H1 (cell line): ENCODE data around the gene DDX47. TPM values are rescaled to one million over a fixed set of nuclear protein-coding genes. Genes with fewer than 3 reads are reported as not detected.
A peak's percentile ranks its signal among the peaks of the same experiment; 100 is the strongest.

Experiments used
- CTCF ChIA-PET: fragments of 300-600 bp; sonication (Branson Sonifier 250); formaldehyde crosslinking; loops from one replicate; lab custom pipeline; 2021; ENCODE audit not compliant: partially characterized antibody; lab: Charles Lee
- POLR2A ChIA-PET: fragments of 300-600 bp; sonication (Branson Sonifier 250); formaldehyde crosslinking; loops from one replicate; lab custom pipeline; 2021; ENCODE audit warnings: inconsistent platforms; ENCODE audit not compliant: partially characterized antibody; lab: Charles Lee
- DNase-seq, 2 experiments: peaks; one replicate each; pipeline versions ENCODE4 v3.0.0 to v3.0.0-alpha.2; 2010 to 2022; ENCODE audit warnings: low spot score in 2 of 2, low read depth in 1 of 2, mixed read lengths in 1 of 2
- FAIRE-seq: peaks from 2 replicates; lab custom pipeline; 2011; peaks lifted over from hg19 to GRCh38; lab: Jason Lieb, UNC
- H2AFZ ChIP-seq: 2 replicates; pipeline ENCODE4 v1.8.1; 2012; ENCODE audit warnings: low read length, inconsistent platforms
- H2AK5ac ChIP-seq: 2 replicates; pipeline ENCODE4 v1.6.1; 2013; ENCODE audit warnings: low read depth, low read length
- H2BK120ac ChIP-seq: replicated peaks from 2 replicates; pipeline ENCODE3; 2013; ENCODE audit warnings: low read depth, low read length, inconsistent platforms
- H2BK12ac ChIP-seq: 2 replicates; pipeline ENCODE4 v1.6.1; 2013; ENCODE audit warnings: low read depth, low read length
- H2BK15ac ChIP-seq: 2 replicates; pipeline ENCODE4 v1.6.1; 2013; ENCODE audit warnings: low read length
- H2BK20ac ChIP-seq: 2 replicates; pipeline ENCODE4 v1.6.1; 2013; ENCODE audit warnings: low read length
- H2BK5ac ChIP-seq: 2 replicates; pipeline ENCODE4 v1.6.1; 2013; ENCODE audit warnings: low read depth, low read length
- H3K14ac ChIP-seq: 2 replicates; pipeline ENCODE4 v1.6.1; 2013; ENCODE audit warnings: inconsistent platforms; ENCODE audit not compliant: insufficient read length
- H3K18ac ChIP-seq: 2 replicates; pipeline ENCODE4 v1.6.1; 2013; ENCODE audit warnings: low read length; ENCODE audit errors: extremely low read depth
- H3K23ac ChIP-seq: 2 replicates; pipeline ENCODE4 v1.6.1; 2013; ENCODE audit warnings: inconsistent platforms; ENCODE audit not compliant: insufficient read length
- H3K23me2 ChIP-seq: 2 replicates; pipeline ENCODE4 v1.6.1; 2013; ENCODE audit warnings: low read depth, low read length
- H3K27ac ChIP-seq: 2 replicates; pipeline ENCODE4 v1.6.1; 2011; ENCODE audit warnings: low read depth, low read length, inconsistent platforms
- H3K27me3 ChIP-seq, 4 experiments: replicated peaks in 1 of 4; 1 replicate in 1 of 4; 2 replicates in 3 of 4; pipeline versions ENCODE4 v1.6.1 to v1.8.1; 2011 to 2013; ENCODE audit warnings: low read length in 3 of 4, mild to moderate bottlenecking in 3 of 4, inconsistent platforms in 2 of 4, mixed read lengths in 2 of 4, moderate library complexity in 1 of 4; ENCODE audit not compliant: control insufficient read depth in 3 of 4, insufficient read depth in 3 of 4; ENCODE audit errors: extremely low read depth in 1 of 4
- H3K36me3 ChIP-seq, 4 experiments: 2 replicates each; pipeline versions ENCODE4 v1.6.1 to v1.8.1; 2011 to 2013; ENCODE audit warnings: mild to moderate bottlenecking in 4 of 4, low read length in 3 of 4, moderate library complexity in 2 of 4, control low read depth in 1 of 4, inconsistent platforms in 1 of 4; ENCODE audit not compliant: insufficient read depth in 4 of 4, control insufficient read depth in 2 of 4
- H3K4ac ChIP-seq: replicated peaks from 2 replicates; pipeline ENCODE3; 2013; ENCODE audit warnings: low read length, low read depth, mixed read lengths, inconsistent platforms; ENCODE audit not compliant: insufficient read length
- H3K4me1 ChIP-seq, 4 experiments: replicated peaks in 1 of 4; 1 replicate in 1 of 4; 2 replicates in 3 of 4; pipeline versions ENCODE4 v1.6.1 to v1.8.1; 2011 to 2013; ENCODE audit warnings: low read length in 3 of 4, inconsistent platforms in 2 of 4, mixed read lengths in 1 of 4; ENCODE audit not compliant: insufficient read depth in 4 of 4, control insufficient read depth in 3 of 4
- H3K4me2 ChIP-seq, 2 experiments: 2 replicates each; pipeline versions ENCODE4 v1.6.1 to v1.8.1; 2011 to 2013; ENCODE audit warnings: low read depth in 2 of 2, low read length in 2 of 2, control low read depth in 1 of 2, inconsistent platforms in 1 of 2, mild to moderate bottlenecking in 1 of 2; ENCODE audit not compliant: insufficient read depth in 1 of 2
- H3K4me3 ChIP-seq, 4 experiments: fragments of 200-600, 300-600 bp in 1 of 4; sonication (generic), shearing (Covaris generic), sonication (Bioruptor Twin) in 1 of 4; 2 replicates each; pipeline versions ENCODE4 v1.5.1 to v1.8.1; 2011 to 2016; ENCODE audit warnings: low read length in 4 of 4, low read depth in 3 of 4, control low read depth in 2 of 4, inconsistent platforms in 2 of 4, mild to moderate bottlenecking in 2 of 4, mixed read lengths in 1 of 4, moderate library complexity in 1 of 4; ENCODE audit not compliant: insufficient read depth in 2 of 4; ENCODE audit errors: extremely low read depth in 1 of 4
- H3K56ac ChIP-seq: replicated peaks from 2 replicates; pipeline ENCODE3; 2013; ENCODE audit warnings: low read depth, mild to moderate bottlenecking, mixed read lengths, low read length, inconsistent platforms; ENCODE audit not compliant: insufficient read length
- H3K79me1 ChIP-seq: 2 replicates; pipeline ENCODE4 v1.6.1; 2013; ENCODE audit warnings: low read depth, low read length, control low read depth
- H3K79me2 ChIP-seq, 2 experiments: 2 replicates each; pipeline versions ENCODE4 v1.6.1 to v1.8.1; 2012 to 2013; ENCODE audit warnings: low read length in 2 of 2, mild to moderate bottlenecking in 2 of 2, inconsistent platforms in 1 of 2; ENCODE audit not compliant: insufficient read depth in 2 of 2, control insufficient read depth in 1 of 2
- H3K9ac ChIP-seq, 4 experiments: replicated peaks in 1 of 4; 1 replicate in 1 of 4; 2 replicates in 3 of 4; pipeline versions ENCODE4 v1.6.1 to v1.8.1; 2011 to 2013; ENCODE audit warnings: low read depth in 3 of 4, low read length in 3 of 4, control low read depth in 2 of 4, mild to moderate bottlenecking in 2 of 4, moderate library complexity in 2 of 4, inconsistent platforms in 1 of 4; ENCODE audit errors: extremely low read depth in 1 of 4
- H3K9me3 ChIP-seq, 2 experiments: 2 replicates each; pipeline versions ENCODE4 v1.6.1 to v1.8.1; 2012 to 2013; ENCODE audit warnings: mild to moderate bottlenecking in 2 of 2, moderate library complexity in 2 of 2, control low read depth in 1 of 2, inconsistent platforms in 1 of 2, low read depth in 1 of 2, low read length in 1 of 2, mixed read lengths in 1 of 2; ENCODE audit not compliant: insufficient read depth in 2 of 2
- H4K20me1 ChIP-seq, 2 experiments: replicated peaks in 1 of 2; 2 replicates each; pipeline versions ENCODE3 to v1.8.1; 2011 to 2013; ENCODE audit warnings: inconsistent platforms in 2 of 2, low read length in 2 of 2, mild to moderate bottlenecking in 1 of 2; ENCODE audit not compliant: insufficient read depth in 2 of 2, control insufficient read depth in 1 of 2
- H4K5ac ChIP-seq: 2 replicates; pipeline ENCODE4 v1.6.1; 2013; ENCODE audit warnings: low read length, low read depth, mixed read lengths, inconsistent platforms; ENCODE audit not compliant: insufficient read length
- H4K8ac ChIP-seq: 2 replicates; pipeline ENCODE4 v1.8.0; 2013; ENCODE audit warnings: mild to moderate bottlenecking, moderate library complexity, low read length, inconsistent platforms; ENCODE audit not compliant: insufficient read depth; ENCODE audit errors: extremely low read depth
- H4K91ac ChIP-seq: replicated peaks from 2 replicates; pipeline ENCODE3; 2013; ENCODE audit warnings: low read length, mixed read lengths, inconsistent platforms; ENCODE audit not compliant: insufficient read length
- CHD2 ChIP-seq: IDR thresholded peaks from 2 replicates; pipeline ENCODE4 v1.6.1; 2012; ENCODE audit warnings: low read length, improper control_type of control experiment
- WGBS, 2 experiments: shearing (Covaris generic) in 1 of 2; methylation state at CpG; one replicate each; pipeline versions ENCODE4 v1.1.6 to v1.1.7; 2013 to 2015; ENCODE audit warnings: low lambda C conversion rate in 2 of 2, mixed read lengths in 2 of 2, inconsistent platforms in 1 of 2, low coverage in 1 of 2, missing lambda C conversion rate in 1 of 2; ENCODE audit not compliant: insufficient replicate concordance in 2 of 2, insufficient coverage in 1 of 2, insufficient read length in 1 of 2; ENCODE audit errors: extremely low coverage in 1 of 2, missing lambda C conversion rate in 1 of 2; 5-methylcytosine and 5-hydroxymethylcytosine counted together
- polyA plus RNA-seq, 7 experiments: library from polyadenylated mRNA; depleted of rRNA in 3 of 7; stranded (reverse) in 5 of 7; unstranded in 2 of 7; fragments of >200 nt in 5 of 7; fragments of 200-250 nt in 2 of 7; gene quantifications; 1 replicate in 5 of 7; 2 replicates in 1 of 7; 4 replicates in 1 of 7; pipeline versions ENCODE4 v1.2.1 to v1.2.3, GENCODE V29; 2011 to 2013; ENCODE audit warnings: missing spikeins in 2 of 7, mixed read lengths in 2 of 7
- total RNA-seq: library from RNA; stranded (reverse); fragmentation: NEBNext Ultra II Directional; extraction: Animal tissue kit (Norgen Biotek cat#: 25700); gene quantifications from 2 replicates; pipeline ENCODE4 v1.2.1, GENCODE V29; 2021

Gene DDX47
- total and polyA plus RNA-seq, 2 of the 8 experiments (the other 6 are each of a cell fraction or from before 2014, with no cell fraction given): 54.4 to 74.2 TPM

- POLR2A ChIA-PET: no interaction called here
- H2BK20ac ChIP-seq: no peak overlapping the region
These were observed 29.0 kb upstream of the DDX47 start for GRCh38 chr12:12784116-12784515.

More at GRCh38 chr12:12784116-12784515, 29.0 kb upstream of the DDX47 start:
- H2BK15ac ChIP-seq: no peak overlapping the region
- no peak overlapping the region; a peak in 1 of 4 replicates for H3K4me2 ChIP-seq
- H2BK120ac ChIP-seq: no peak overlapping the region
- no peak overlapping the region for H2BK12ac ChIP-seq
- no peaks in the 10 kb centered on the region for H3K79me2 ChIP-seq
- no peak overlapping the region for H3K23ac ChIP-seq
- no peak overlapping the region for H2AK5ac ChIP-seq
- peaks cover 5 to 13% (median 11%) of the 10 kb centered on the region in 4 experiments for H3K4me1 ChIP-seq
- 97% methylated on average over 2 of the region's 2 CpGs; no CpG with 5 or more reads in 1 of the 2 experiments for WGBS, 2 experiments
- no peak overlapping the region for H2BK5ac ChIP-seq
- DNase-seq: peak in 1 of 2 experiments; percentile 13
- peak overlapping the region; percentile 13 for H4K91ac ChIP-seq
- H3K27ac ChIP-seq: no peak overlapping the region
- H3K14ac ChIP-seq: no peak overlapping the region
- FAIRE-seq: no peak
- no peak overlapping the region for H3K4me3 ChIP-seq
- H4K8ac ChIP-seq: no peak overlapping the region
- no peaks in the 10 kb centered on the region for H3K9me3 ChIP-seq
- no peaks in the 10 kb centered on the region for H3K79me1 ChIP-seq
- H4K20me1 ChIP-seq: no peaks in the 10 kb centered on the region
- no peak overlapping the region for H2AFZ ChIP-seq
- no peak overlapping the region for H4K5ac ChIP-seq
- no peak for TF ChIP-seq CHD2
- no peaks in the 10 kb centered on the region for H3K36me3 ChIP-seq
- no peak overlapping the region for H3K56ac ChIP-seq
- CTCF ChIA-PET: interaction anchor here (0.8 to 2.1 kb wide), 5 partner anchors 13 to 498 kb away, joined by 3 to 8 read pairs (median 6); partner anchors contain the start of gene DDX47
- H3K9ac ChIP-seq: no peak overlapping the region
- no peak overlapping the region for H3K18ac ChIP-seq
- no peak overlapping the region for H3K4ac ChIP-seq
- H3K27me3 ChIP-seq: peaks cover 12 to 29% (median 18%) of the 10 kb centered on the region in 4 experiments
- H3K23me2 ChIP-seq: peaks cover 4% of the 10 kb centered on the region; the same call in 1 of the 2 replicates
